ENCODE results near the gene FGF9.

- TF ChIP-seq CTCF (IDR thresholded peaks at IDR 0.05) (no peak), POLR2A (IDR thresholded peaks at IDR 0.05) (no peak)
Observed at GRCh38 chr13:21639561-21639960, 31.3 kb upstream of the FGF9 start.
